Middle frontal gyrus (tissue), 1 donor: ENCODE results near the gene PHF1.

ENCODE experiments used
- DNase-seq: peaks from one replicate; pipeline ENCODE4 v3.0.0-alpha.2; 2015; ENCODE audit warnings: low spot score; ENCODE audit errors: extremely low spot score

Gene PHF1

GRCh38 chr6:33430991-33431879 lies 20.4 kb downstream of the PHF1 start:
- peak; percentile 65 for DNase-seq

- DNase-seq, result no peak
These were observed 21.2 kb downstream of the PHF1 start for GRCh38 chr6:33431880-33432541.

- no peak for DNase-seq
These were observed 21.7 kb downstream of the PHF1 start for GRCh38 chr6:33432546-33432945.

- no peak for DNase-seq
These were observed 22.3 kb downstream of the PHF1 start for GRCh38 chr6:33433001-33433543.

GRCh38 chr6:33433544-33434191 lies 22.9 kb downstream of the PHF1 start:
- no peak for DNase-seq

GRCh38 chr6:33434961-33435360 lies 24.1 kb downstream of the PHF1 start:
- no peak for DNase-seq

- DNase-seq, result no peak
These were observed 26.9 kb downstream of the PHF1 start for GRCh38 chr6:33437666-33438065.

GRCh38 chr6:33438978-33439594 lies 28.3 kb downstream of the PHF1 start:
- DNase-seq, result no peak

GRCh38 chr6:33439956-33440648 lies 29.3 kb downstream of the PHF1 start:
- DNase-seq, result no peak

- no peak for DNase-seq
These were observed 30.0 kb downstream of the PHF1 start for GRCh38 chr6:33440649-33441309.

GRCh38 chr6:33441457-33441856 lies 30.6 kb downstream of the PHF1 start:
- no peak for DNase-seq

- DNase-seq, result no peak
These were observed 31.5 kb downstream of the PHF1 start for GRCh38 chr6:33442283-33442682.

- no peak for DNase-seq
These were observed 32.2 kb downstream of the PHF1 start for GRCh38 chr6:33443025-33443424.

- no peak for DNase-seq
These were observed 33.0 kb downstream of the PHF1 start for GRCh38 chr6:33443619-33444504.

GRCh38 chr6:33445119-33445603 lies 34.3 kb downstream of the PHF1 start:
- DNase-seq, result no peak

GRCh38 chr6:33446356-33446755 lies 35.5 kb downstream of the PHF1 start:
- DNase-seq, result no peak

- DNase-seq, result no peak
These were observed 39.6 kb downstream of the PHF1 start for GRCh38 chr6:33450434-33450833.

GRCh38 chr6:33451606-33452005 lies 40.8 kb downstream of the PHF1 start:
- DNase-seq, result no peak

GRCh38 chr6:33452496-33452895 lies 41.7 kb downstream of the PHF1 start:
- no peak for DNase-seq
